MM.1S (cell line): ENCODE measurements around the gene ZNF282.

Source experiments
- EZH2 ChIP-seq: fragments of 300-600 bp; sonication (generic); optimal IDR thresholded peaks from 2 replicates; pipeline ENCODE3; 2017; ENCODE audit warnings: low read depth, mild to moderate bottlenecking, antibody characterized with exemption, low read length, mixed read lengths
- TF ChIP-seq, protein P1 (sequence below): fragments of 300-600 bp; sonication (generic); IDR thresholded peaks from 2 replicates; pipeline ENCODE4 v1.5.1; 2016; ENCODE audit warnings: antibody characterized with exemption, low read length, mixed read lengths

DNA sequence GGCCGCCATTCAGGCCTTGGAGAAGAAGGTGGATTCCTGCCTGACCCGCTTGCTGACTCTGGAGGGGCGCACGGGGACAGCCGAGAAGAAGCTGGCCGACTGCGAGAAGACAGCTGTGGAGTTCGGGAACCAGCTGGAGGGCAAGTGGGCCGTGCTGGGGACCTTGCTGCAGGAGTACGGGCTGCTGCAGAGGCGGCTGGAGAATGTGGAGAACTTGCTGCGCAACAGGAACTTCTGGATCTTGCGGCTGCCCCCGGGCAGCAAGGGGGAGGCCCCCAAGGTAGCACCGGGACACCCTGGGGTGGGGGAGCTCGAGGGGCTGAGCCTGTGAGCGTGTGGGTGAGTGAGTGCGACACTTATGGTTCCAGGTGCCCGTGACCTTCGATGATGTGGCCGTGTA, 71.1 kb downstream of the ZNF282 start:
- TF ChIP-seq, protein P1, sequence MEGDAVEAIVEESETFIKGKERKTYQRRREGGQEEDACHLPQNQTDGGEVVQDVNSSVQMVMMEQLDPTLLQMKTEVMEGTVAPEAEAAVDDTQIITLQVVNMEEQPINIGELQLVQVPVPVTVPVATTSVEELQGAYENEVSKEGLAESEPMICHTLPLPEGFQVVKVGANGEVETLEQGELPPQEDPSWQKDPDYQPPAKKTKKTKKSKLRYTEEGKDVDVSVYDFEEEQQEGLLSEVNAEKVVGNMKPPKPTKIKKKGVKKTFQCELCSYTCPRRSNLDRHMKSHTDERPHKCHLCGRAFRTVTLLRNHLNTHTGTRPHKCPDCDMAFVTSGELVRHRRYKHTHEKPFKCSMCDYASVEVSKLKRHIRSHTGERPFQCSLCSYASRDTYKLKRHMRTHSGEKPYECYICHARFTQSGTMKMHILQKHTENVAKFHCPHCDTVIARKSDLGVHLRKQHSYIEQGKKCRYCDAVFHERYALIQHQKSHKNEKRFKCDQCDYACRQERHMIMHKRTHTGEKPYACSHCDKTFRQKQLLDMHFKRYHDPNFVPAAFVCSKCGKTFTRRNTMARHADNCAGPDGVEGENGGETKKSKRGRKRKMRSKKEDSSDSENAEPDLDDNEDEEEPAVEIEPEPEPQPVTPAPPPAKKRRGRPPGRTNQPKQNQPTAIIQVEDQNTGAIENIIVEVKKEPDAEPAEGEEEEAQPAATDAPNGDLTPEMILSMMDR: no peak
- TF ChIP-seq EZH2: no peak
